Measurements from ENCODE around the gene GUCD1. TPM values are rescaled to one million over a fixed set of nuclear protein-coding genes. Genes with fewer than 3 reads are reported as not detected.

GUCD1 gene
- total and polyA plus RNA-seq, 2 of the 13 experiments (the other 11 are each of a cell fraction or from before 2014, with no cell fraction given): 128 to 245 TPM

- ChIA-PET POLR2A (interaction anchor here (0.9 to 3.3 kb wide), 4 partner anchors 10 to 41 kb away, joined by 3 to 20 read pairs (median 4); no protein-coding TSS in a partner anchor), CTCF (ENCODE audit: low intra/inter-chr PET ratio, low total read pairs) (no interaction called here)
- H3K9me3 ChIP-seq (ENCODE audit: low read length): no peaks in the 10 kb centered on the region
- in situ Hi-C loops (cut with HindIII; ENCODE audit: extremely low pct_ligation_motif_present, low pct_unique_long_range_greater_than_20kb) (no loop called here), intact Hi-C loops (cut with micrococcal nuclease; ENCODE audit: unreplicated experiment) (loop anchor here (1.0 kb wide), 1 partner anchor 29 kb away; no protein-coding TSS in a partner anchor)
- H3K4me1 ChIP-seq (ENCODE audit: insufficient read depth, low read length): peaks cover 94% of the 10 kb centered on the region
- H3K4me3 ChIP-seq (replicated peaks in 1 of 3; ENCODE audit: insufficient read depth in 1 of 3, low read depth in 2 of 3, low read length in 3 of 3): no peak overlapping the region
- ATAC-seq (no peak), DNase-seq (ENCODE audit: low spot score) (no peak), FAIRE-seq (no peak)
- BruUV-seq (replicated peaks): no TSS peak
- TF ChIP-seq CTCF (CRISPR knock-in tag; IDR thresholded peaks at IDR 0.05): 0 out of 2 replicates have a peak, but pooled peaks have one; percentile 9
- peak; percentile 55 for TF ChIP-seq ZBTB33 (CRISPR knock-in tag; IDR thresholded peaks at IDR 0.05)
- TF ChIP-seq ZMYM4 (CRISPR knock-in tag; IDR thresholded peaks at IDR 0.05): no peak
- no peak overlapping the region for H2AFZ ChIP-seq (ENCODE audit: low read length)
- no peak overlapping the region for H3K9ac ChIP-seq (ENCODE audit: insufficient read depth, low read depth, low read length)
- H3K27ac ChIP-seq (ENCODE audit: extremely low read length, insufficient read depth, low read length): no peak overlapping the region
- no peaks in the 10 kb centered on the region for H4K20me1 ChIP-seq (ENCODE audit: insufficient read depth, low read length)
- H3K4me2 ChIP-seq (ENCODE audit: low read depth, low read length): peak overlapping the region; percentile 6; the same call in 1 of the 2 replicates
- H3K79me2 ChIP-seq (ENCODE audit: insufficient read depth, low read length): no peaks in the 10 kb centered on the region
- H3K36me3 ChIP-seq (replicated peaks in 1 of 2; ENCODE audit: control insufficient read depth in 1 of 2, insufficient read depth in 2 of 2, low read length in 2 of 2): no peaks in the 10 kb centered on the region
- WGBS (ENCODE audit: low lambda C conversion rate): 63% methylated on average over 2 of the region's 2 CpGs
- H3K27me3 ChIP-seq (ENCODE audit: control insufficient read depth in 1 of 2, insufficient read depth in 2 of 2, low read length in 2 of 2): no peaks in the 10 kb centered on the region
These were observed 58.3 kb downstream of the GUCD1 start for GRCh38 chr22:24496661-24497060.

GRCh38 chr22:24496234-24496633, 58.7 kb downstream of the GUCD1 start:
- Histone ChIP-seq H2AFZ (ENCODE audit: low read length) (no peak overlapping the region), H3K4me3 (replicated peaks in 1 of 3; ENCODE audit: insufficient read depth in 1 of 3, low read depth in 2 of 3, low read length in 3 of 3) (no peak overlapping the region), H3K27me3 (ENCODE audit: control insufficient read depth in 1 of 2, insufficient read depth in 2 of 2, low read length in 2 of 2) (no peaks in the 10 kb centered on the region), H3K9me3 (ENCODE audit: low read length) (no peaks in the 10 kb centered on the region), H4K20me1 (ENCODE audit: insufficient read depth, low read length) (no peaks in the 10 kb centered on the region), H3K9ac (ENCODE audit: insufficient read depth, low read depth, low read length) (no peak overlapping the region), H3K4me2 (ENCODE audit: low read depth, low read length) (no peak overlapping the region), H3K36me3 (replicated peaks in 1 of 2; ENCODE audit: control insufficient read depth in 1 of 2, insufficient read depth in 2 of 2, low read length in 2 of 2) (no peaks in the 10 kb centered on the region), H3K79me2 (ENCODE audit: insufficient read depth, low read length) (no peaks in the 10 kb centered on the region), H3K27ac (ENCODE audit: extremely low read length, insufficient read depth, low read length) (no peak overlapping the region), H3K4me1 (ENCODE audit: insufficient read depth, low read length) (peaks cover 90% of the 10 kb centered on the region)
- 81% methylated on average over 3 of the region's 5 CpGs for WGBS (ENCODE audit: low lambda C conversion rate)
- CTCF ChIA-PET (ENCODE audit: low intra/inter-chr PET ratio, low total read pairs): no interaction called here
- no peak for ATAC-seq
- POLR2A ChIA-PET: interaction anchor here (0.9 to 3.3 kb wide), 5 partner anchors 10 to 41 kb away, joined by 3 to 20 read pairs (median 3); no protein-coding TSS in a partner anchor
- FAIRE-seq: no peak
- BruUV-seq (replicated peaks): no TSS peak
- intact Hi-C loops (cut with micrococcal nuclease; ENCODE audit: unreplicated experiment): no loop called here
- no peak for DNase-seq (ENCODE audit: low spot score)
- in situ Hi-C loops (cut with HindIII; ENCODE audit: extremely low pct_ligation_motif_present, low pct_unique_long_range_greater_than_20kb): no loop called here
- TF ChIP-seq TBX3 (IDR thresholded peaks at IDR 0.05; ENCODE audit: borderline replicate concordance) (no peak), ZNF383 (CRISPR knock-in tag; IDR thresholded peaks at IDR 0.05; ENCODE audit: borderline replicate concordance) (no peak), CREBL2 (CRISPR knock-in tag; IDR thresholded peaks at IDR 0.05; ENCODE audit: borderline replicate concordance) (no peak), UBTF (CRISPR knock-in tag; IDR thresholded peaks at IDR 0.05) (no peak), ZNF276 (CRISPR knock-in tag; IDR thresholded peaks at IDR 0.05; ENCODE audit: low read depth) (no peak)
